Measurements from ENCODE around the gene VSX1.

GRCh38 chr20:25044660-25045342 lies 37.1 kb downstream of the VSX1 start:
- TF ChIP-seq CTCF (IDR thresholded peaks at IDR 0.05) = no peak
- TF ChIP-seq POLR2A (IDR thresholded peaks at IDR 0.05) = no peak
- no peak for TF ChIP-seq POLR2AphosphoS5 (IDR thresholded peaks at IDR 0.05)

All from gastroesophageal sphincter (tissue), 3 donors.